GM23338 (cell line): ENCODE data around the gene DYNC2LI1. TPM values are rescaled to one million over a fixed set of nuclear protein-coding genes. Genes with fewer than 3 reads are reported as not detected.

Source experiments
- ATAC-seq: fragments of 200-7000 bp; cut with Tn5 transposase; 3 replicates; pipeline ENCODE4 v1.9.1; 2020
- DNase-seq: peaks from one replicate; pipeline ENCODE4 v3.0.0-alpha.2; 2015; ENCODE audit warnings: low spot score
- H2AFZ ChIP-seq: fragments of 200-600 bp; sonication (generic); 2 replicates; pipeline ENCODE4 v1.8.0; 2016; ENCODE audit warnings: antibody characterized with exemption, mild to moderate bottlenecking, moderate library complexity
- H3F3A ChIP-seq: fragments of 200-600 bp; sonication (generic); replicated peaks from 2 replicates; pipeline ENCODE4 v1.8.0; 2017; ENCODE audit warnings: antibody characterized with exemption, mixed run types, low read depth
- H3K27ac ChIP-seq: fragments of 200-600 bp; sonication (generic); 2 replicates; pipeline ENCODE4 v1.6.1; 2016; ENCODE audit warnings: low read depth
- H3K27me3 ChIP-seq: fragments of 200-600 bp; sonication (generic); 2 replicates; pipeline ENCODE4 v1.8.0; 2016; ENCODE audit warnings: mild to moderate bottlenecking, mixed run types, moderate library complexity; ENCODE audit not compliant: insufficient read depth
- H3K36me3 ChIP-seq: fragments of 200-600 bp; sonication (generic); 2 replicates; pipeline ENCODE4 v1.8.0; 2016; ENCODE audit warnings: mild to moderate bottlenecking; ENCODE audit not compliant: insufficient read depth
- H3K4me1 ChIP-seq: fragments of 200-600 bp; sonication (generic); 2 replicates; pipeline ENCODE4 v1.8.0; 2016; ENCODE audit warnings: mild to moderate bottlenecking, moderate library complexity; ENCODE audit not compliant: insufficient read depth
- H3K4me2 ChIP-seq: fragments of 200-600 bp; sonication (generic); 2 replicates; pipeline ENCODE4 v1.7.1; 2017; ENCODE audit warnings: mixed run types
- H3K4me3 ChIP-seq: fragments of 200-600 bp; sonication (generic); 2 replicates; pipeline ENCODE4 v1.6.1; 2016; ENCODE audit warnings: mixed run types
- H3K79me2 ChIP-seq: fragments of 200-600 bp; sonication (generic); replicated peaks from 2 replicates; pipeline ENCODE4 v1.8.0; 2017; ENCODE audit warnings: mild to moderate bottlenecking; ENCODE audit not compliant: insufficient read depth
- H3K9me2 ChIP-seq: fragments of 200-600 bp; sonication (generic); 2 replicates; pipeline ENCODE4 v1.8.0; 2017; ENCODE audit not compliant: insufficient read depth
- H4K20me1 ChIP-seq: fragments of 200-600 bp; sonication (generic); replicated peaks from 2 replicates; pipeline ENCODE4 v1.8.0; 2017; ENCODE audit warnings: mild to moderate bottlenecking; ENCODE audit not compliant: insufficient read depth
- H3K27ac Mint-ChIP-seq: 2 replicates; pipeline ENCODE4 v1.8.0; 2020; ENCODE audit warnings: inconsistent platforms, mild to moderate bottlenecking, moderate library complexity, mixed read lengths
- H3K27me3 Mint-ChIP-seq: 3 replicates; pipeline ENCODE4 v1.8.0; 2022; ENCODE audit warnings: low read depth, mild to moderate bottlenecking, moderate library complexity, mixed read lengths, inconsistent platforms; ENCODE audit not compliant: insufficient read depth, poor library complexity
- H3K36me3 Mint-ChIP-seq: 3 replicates; pipeline ENCODE4 v1.8.0; 2021; ENCODE audit warnings: low read depth, mild to moderate bottlenecking, inconsistent platforms, moderate library complexity, mixed read lengths
- H3K4me1 Mint-ChIP-seq: 3 replicates; pipeline ENCODE4 v1.8.0; 2020; ENCODE audit warnings: mild to moderate bottlenecking, inconsistent platforms, mixed read lengths
- H3K4me3 Mint-ChIP-seq: 3 replicates; pipeline ENCODE4 v1.8.0; 2021; ENCODE audit warnings: moderate library complexity, mild to moderate bottlenecking, inconsistent platforms, mixed read lengths
- H3K9me3 Mint-ChIP-seq: 3 replicates; pipeline ENCODE4 v1.8.0; 2020; ENCODE audit warnings: moderate library complexity, mild to moderate bottlenecking, inconsistent platforms, mixed read lengths
- CREB1 ChIP-seq: fragments of 250-450 bp; sonication (Bioruptor Pico); IDR thresholded peaks from 2 replicates; pipeline ENCODE4 v1.5.0; 2020; ENCODE audit warnings: low read depth, mild to moderate bottlenecking, moderate library complexity
- CTCF ChIP-seq, 2 experiments: fragments of 200-600 bp in 1 of 2; sonication (generic) in 1 of 2; conservative IDR thresholded peaks; 2 replicates each; pipeline versions ENCODE4 v1.5.1 to v1.6.1; 2016 to 2017; ENCODE audit warnings: antibody characterized with exemption in 2 of 2, low read depth in 2 of 2, mild to moderate bottlenecking in 2 of 2, moderate library complexity in 1 of 2
- EZH2 ChIP-seq: fragments of 200-600 bp; sonication (generic); IDR thresholded peaks from one replicate; pipeline ENCODE4 v1.8.0; 2017; ENCODE audit warnings: antibody characterized with exemption, mild to moderate bottlenecking, low read depth; ENCODE audit not compliant: unreplicated experiment
- JUNB ChIP-seq: IDR thresholded peaks from one replicate; pipeline ENCODE4 v1.6.1; 2016; ENCODE audit warnings: antibody characterized with exemption; ENCODE audit not compliant: unreplicated experiment
- NANOG ChIP-seq: IDR thresholded peaks from 2 replicates; pipeline ENCODE4 v1.6.1; 2016; ENCODE audit warnings: antibody characterized with exemption, borderline replicate concordance
- REST ChIP-seq: IDR thresholded peaks from one replicate; pipeline ENCODE4 v1.6.1; 2018; ENCODE audit warnings: antibody characterized with exemption; ENCODE audit not compliant: unreplicated experiment
- STAT1 ChIP-seq: IDR thresholded peaks from one replicate; pipeline ENCODE4 v1.6.1; 2016; ENCODE audit warnings: antibody characterized with exemption; ENCODE audit not compliant: unreplicated experiment
- ZNF114 ChIP-seq: fragments of 250-450 bp; sonication (Bioruptor Pico); IDR thresholded peaks from 2 replicates; pipeline ENCODE4 v1.5.0; 2020; ENCODE audit warnings: mild to moderate bottlenecking, moderate library complexity
- ZNF462 ChIP-seq: fragments of 250-450 bp; sonication (Bioruptor Pico); IDR thresholded peaks from 2 replicates; pipeline ENCODE4 v1.5.0; 2020; ENCODE audit warnings: mild to moderate bottlenecking, moderate library complexity
- polyA plus RNA-seq: library from polyadenylated mRNA; unstranded; fragments of >200 nt; fragmentation: Nextera tagmentation; extraction: Ambion mirVana; gene quantifications from 2 replicates; pipeline ENCODE4 v1.2.1, GENCODE V29; 2016
- total RNA-seq: library from RNA; depleted of rRNA; stranded (reverse); fragments of >200 nt; shearing (Covaris generic); gene quantifications from 2 replicates; pipeline ENCODE4 v1.2.3, GENCODE V29; 2014

The DYNC2LI1 gene
- total and polyA plus RNA-seq, 2 experiments from 2014 or later = 8.4 to 11.5 TPM

GRCh38 chr2:43814711-43815110 lies 40.9 kb downstream of the DYNC2LI1 start:
- ATAC-seq (no peak), DNase-seq (no peak)
- Mint-ChIP-seq H3K27me3 (peaks cover 2% of the 10 kb centered on the region), H3K9me3 (no peaks in the 10 kb centered on the region), H3K36me3 (no peaks in the 10 kb centered on the region), H3K27ac (no peak overlapping the region), H3K4me1 (no peaks in the 10 kb centered on the region), H3K4me3 (no peak overlapping the region)
- no peaks in the 10 kb centered on the region for H3K9me2 ChIP-seq
- H3K4me3 ChIP-seq = no peak overlapping the region
- no peaks in the 10 kb centered on the region for H3K4me1 ChIP-seq
- H3F3A ChIP-seq = no peaks in the 10 kb centered on the region
- H3K4me2 ChIP-seq = no peak overlapping the region
- no peak overlapping the region for H2AFZ ChIP-seq
- no peaks in the 10 kb centered on the region for H3K27me3 ChIP-seq
- no peak overlapping the region for H3K27ac ChIP-seq
- no peaks in the 10 kb centered on the region for H3K79me2 ChIP-seq
- TF ChIP-seq NANOG (no peak), CREB1 (CRISPR knock-in tag) (no peak), ZNF462 (CRISPR knock-in tag) (no peak), REST (no peak), CTCF (conservative IDR thresholded peaks at IDR 0.05; ENCODE audit: low read depth in 2 of 2) (no peak), STAT1 (no peak), ZNF114 (CRISPR knock-in tag) (no peak), EZH2 (no peak), JUNB (no peak)
- no peaks in the 10 kb centered on the region for H4K20me1 ChIP-seq
- H3K36me3 ChIP-seq = no peaks in the 10 kb centered on the region
